ENCODE data around the gene WFDC10B.
"Not testable (repeated sequence)": the region's sequence is repeated elsewhere in the genome, so short reads cannot be mapped to it uniquely, and the experiment has no call there.

The WFDC10B gene

GRCh38 chr20:45647441-45648050 lies 57.3 kb downstream of the WFDC10B start:
- DNase-seq (ENCODE audit: low spot score), result no peak

GRCh38 chr20:45646875-45647274 lies 57.9 kb downstream of the WFDC10B start:
- no peak for DNase-seq (ENCODE audit: low spot score)

- DNase-seq (ENCODE audit: low spot score), result not testable (repeated sequence)
These were observed 59.0 kb downstream of the WFDC10B start for GRCh38 chr20:45645869-45646268.

GRCh38 chr20:45641076-45641475 lies 63.7 kb downstream of the WFDC10B start:
- not testable (repeated sequence) for DNase-seq (ENCODE audit: low spot score)

GRCh38 chr20:45639687-45640086 lies 65.1 kb downstream of the WFDC10B start:
- no peak for DNase-seq (ENCODE audit: low spot score)

GRCh38 chr20:45636513-45636912 lies 68.3 kb downstream of the WFDC10B start:
- no peak for DNase-seq (ENCODE audit: low spot score)
